ENCODE data around the gene CD6. TPM values are rescaled to one million over a fixed set of nuclear protein-coding genes. Genes with fewer than 3 reads are reported as not detected.

The CD6 gene
- total RNA-seq, 1 donor from 2014 or later = 12.0 TPM

GRCh38 chr11:61066645-61067044 is 95.2 kb downstream of the CD6 start:
- ChIA-PET POLR2A (interaction anchor here (1.2 kb wide), 1 partner anchor 25 kb away, joined by 5 read pairs; no protein-coding TSS in a partner anchor), CTCF (no interaction called here)
- Mint-ChIP-seq H3K4me3 (no peak overlapping the region), H3K36me3 (ENCODE audit: low read depth) (peaks cover 1% of the 10 kb centered on the region), H3K4me1 (peaks cover 70% of the 10 kb centered on the region), H3K27ac (peak overlapping the region; percentile 64), H3K9me3 (no peaks in the 10 kb centered on the region), H3K27me3 (no peaks in the 10 kb centered on the region)
- DNase-seq (no peak), ATAC-seq (ENCODE audit: low read depth) (no peak)
- intact Hi-C loops (cut with micrococcal nuclease) = loop anchor here (10.0 kb wide), 1 partner anchor 612 kb away; the partner anchor contains the start of gene MS4A1
- no peak for TF ChIP-seq CTCF (IDR thresholded peaks at IDR 0.05)

GRCh38 chr11:61067782-61068446 is 96.4 kb downstream of the CD6 start:
- no peaks in the 10 kb centered on the region for H3K9me3 Mint-ChIP-seq
- DNase-seq (no peak), ATAC-seq (ENCODE audit: low read depth) (no peak)
- intact Hi-C loops (cut with micrococcal nuclease) = loop anchor here (10.0 kb wide), 1 partner anchor 613 kb away; the partner anchor contains the start of gene MS4A1
- no peak for TF ChIP-seq CTCF (IDR thresholded peaks at IDR 0.05)
- H3K27ac Mint-ChIP-seq = peak overlapping the region; percentile 13
- ChIA-PET CTCF (interaction anchor here (0.9 kb wide), 1 partner anchor 237 kb away, joined by 3 read pairs; no protein-coding TSS in a partner anchor), POLR2A (interaction anchor here (1.2 kb wide), 1 partner anchor 26 kb away, joined by 5 read pairs; no protein-coding TSS in a partner anchor)
- H3K4me3 Mint-ChIP-seq = no peak overlapping the region
- peaks cover 72% of the 10 kb centered on the region for H3K4me1 Mint-ChIP-seq
- H3K27me3 Mint-ChIP-seq = no peaks in the 10 kb centered on the region
- no peaks in the 10 kb centered on the region for H3K36me3 Mint-ChIP-seq (ENCODE audit: low read depth)

- ATAC-seq (ENCODE audit: low read depth) = no peak
Observed at GRCh38 chr11:61068581-61068980, 97.1 kb downstream of the CD6 start.

GRCh38 chr11:61069427-61069826 is 97.9 kb downstream of the CD6 start:
- H3K4me1 Mint-ChIP-seq = peaks cover 80% of the 10 kb centered on the region
- intact Hi-C loops (cut with micrococcal nuclease) = loop anchor here (10.0 kb wide), 1 partner anchor 615 kb away; the partner anchor contains the start of gene MS4A1
- POLR2A ChIA-PET = interaction anchor here (0.6 to 3.8 kb wide), 6 partner anchors 8 to 282 kb away, joined by 4 to 44 read pairs (median 14); partner anchors contain the start of genes CD6 and TMEM109

More at GRCh38 chr11:61068581-61068980, 97.1 kb downstream of the CD6 start:
- intact Hi-C loops (cut with micrococcal nuclease) = loop anchor here (10.0 kb wide), 1 partner anchor 614 kb away; the partner anchor contains the start of gene MS4A1
- ChIA-PET POLR2A (interaction anchor here (2.9 to 3.1 kb wide), 2 partner anchors 7 to 154 kb away, joined by 23 to 44 read pairs; partner anchors contain the start of gene TMEM109), CTCF (no interaction called here)
- Mint-ChIP-seq H3K27me3 (no peaks in the 10 kb centered on the region), H3K4me3 (no peak overlapping the region), H3K9me3 (no peaks in the 10 kb centered on the region), H3K4me1 (peaks cover 75% of the 10 kb centered on the region), H3K27ac (peak overlapping the region; percentile 13), H3K36me3 (ENCODE audit: low read depth) (no peaks in the 10 kb centered on the region)
- TF ChIP-seq CTCF (IDR thresholded peaks at IDR 0.05) = no peak
- DNase-seq = no peak

More at GRCh38 chr11:61069427-61069826, 97.9 kb downstream of the CD6 start:
- Mint-ChIP-seq H3K27ac (peak overlapping the region; percentile 95), H3K27me3 (no peaks in the 10 kb centered on the region), H3K36me3 (ENCODE audit: low read depth) (no peaks in the 10 kb centered on the region), H3K9me3 (no peaks in the 10 kb centered on the region), H3K4me3 (peak overlapping the region; percentile 15)
- CTCF ChIA-PET = interaction anchor here (1.1 kb wide), 1 partner anchor 154 kb away, joined by 3 read pairs; no protein-coding TSS in a partner anchor
- ATAC-seq (ENCODE audit: low read depth) (no peak), DNase-seq (no peak)
- TF ChIP-seq CTCF (IDR thresholded peaks at IDR 0.05) = no peak

Other genes with a start within 250 kb of the CD6 start
- not detected in 2 replicates for gene MS4A18, start 247.0 kb upstream of the CD6 start, total RNA-seq
- not detected in 2 replicates for gene MS4A15, start 214.8 kb upstream of the CD6 start, total RNA-seq
- not detected in 2 replicates for gene MS4A10, start 186.3 kb upstream of the CD6 start, total RNA-seq
- gene CCDC86, start 129.6 kb upstream of the CD6 start, total RNA-seq = 30.3 and 30.6 TPM in 2 replicates
- 0.07 TPM in 1 of 2 replicates, not detected in the other for gene PTGDR2, start 115.7 kb upstream of the CD6 start, total RNA-seq
- gene ZP1, start 104.1 kb upstream of the CD6 start, total RNA-seq = not detected in 2 replicates
- gene PRPF19, start 65.1 kb upstream of the CD6 start, total RNA-seq = 143 and 164 TPM in 2 replicates
- gene TMEM109, start 57.5 kb upstream of the CD6 start, total RNA-seq = 117 and 121 TPM in 2 replicates
- 8.2 and 8.7 TPM in 2 replicates for gene TMEM132A, start 47.2 kb upstream of the CD6 start, total RNA-seq
- 76.4 and 77.8 TPM in 2 replicates for gene SLC15A3, start 19.5 kb upstream of the CD6 start, total RNA-seq
- gene CD5, start 130.8 kb downstream of the CD6 start, total RNA-seq = 5.2 and 7.1 TPM in 2 replicates
- gene VPS37C, start 189.7 kb downstream of the CD6 start, total RNA-seq = 14.4 and 18.1 TPM in 2 replicates
- gene PGA3, start 231.8 kb downstream of the CD6 start, total RNA-seq = not detected in 2 replicates

Data from activated B cell treated with CpG ODN at 0.5 μM for 24 hours (primary cell).